NK-92 treated with Interleukin-12 subunit alpha and Interleukin-12 subunit beta, amount 100 ng/mL, for 24 hours (cell line): ENCODE results near the gene MORN5.

Experiments used
- DNase-seq: peaks from one replicate; lab custom pipeline; 2025; lab: John Stamatoyannopoulos, UW

The MORN5 gene

GRCh38 chr9:122143876-122144405 is 15.8 kb upstream of the MORN5 start:
- DNase-seq, result no peak

GRCh38 chr9:122144836-122145591 is 14.7 kb upstream of the MORN5 start:
- no peak for DNase-seq

- no peak for DNase-seq
Observed at GRCh38 chr9:122145592-122145863, 14.2 kb upstream of the MORN5 start.

GRCh38 chr9:122151267-122151828 is 8.4 kb upstream of the MORN5 start:
- no peak for DNase-seq

GRCh38 chr9:122155796-122156195 is 3.9 kb upstream of the MORN5 start:
- DNase-seq, result no peak

GRCh38 chr9:122158202-122158601 is 1.5 kb upstream of the MORN5 start:
- DNase-seq, result no peak

- DNase-seq, result no peak
Observed at GRCh38 chr9:122159925-122160246, 178 bp downstream of the MORN5 start.

- DNase-seq, result no peak
Observed at GRCh38 chr9:122162415-122162814, 2.7 kb downstream of the MORN5 start.

- DNase-seq, result no peak
Observed at GRCh38 chr9:122164286-122164685, 4.6 kb downstream of the MORN5 start.

- DNase-seq, result no peak
Observed at GRCh38 chr9:122168356-122168755, 8.6 kb downstream of the MORN5 start.

GRCh38 chr9:122172131-122172530 is 12.4 kb downstream of the MORN5 start:
- DNase-seq, result no peak

GRCh38 chr9:122173670-122174069 is 14.0 kb downstream of the MORN5 start:
- no peak for DNase-seq

- DNase-seq, result no peak
Observed at GRCh38 chr9:122176916-122177315, 17.2 kb downstream of the MORN5 start.

GRCh38 chr9:122179054-122179689 is 19.5 kb downstream of the MORN5 start:
- no peak for DNase-seq

- no peak for DNase-seq
Observed at GRCh38 chr9:122179690-122180074, 20.0 kb downstream of the MORN5 start.

GRCh38 chr9:122180633-122181032 is 20.9 kb downstream of the MORN5 start:
- no peak for DNase-seq

GRCh38 chr9:122183501-122183900 is 23.8 kb downstream of the MORN5 start:
- DNase-seq, result no peak

- no peak for DNase-seq
Observed at GRCh38 chr9:122184551-122184950, 24.8 kb downstream of the MORN5 start.

GRCh38 chr9:122186301-122186700 is 26.6 kb downstream of the MORN5 start:
- DNase-seq, result no peak

- DNase-seq, result no peak
Observed at GRCh38 chr9:122186777-122187470, 27.2 kb downstream of the MORN5 start.

- no peak for DNase-seq
Observed at GRCh38 chr9:122188369-122188768, 28.7 kb downstream of the MORN5 start.

GRCh38 chr9:122190597-122191381 is 31.1 kb downstream of the MORN5 start:
- DNase-seq, result no peak
